GM12891 (cell line): Measurements from ENCODE around the gene PPP1R9A.

Source experiments
- PAX5 ChIP-seq: IDR thresholded peaks from 2 replicates; pipeline ENCODE4 v1.6.1; 2011; ENCODE audit warnings: low read length, moderate library complexity, mild to moderate bottlenecking; ENCODE audit not compliant: insufficient read depth, severe bottlenecking
- POLR2A ChIP-seq: IDR thresholded peaks from 2 replicates; pipeline ENCODE4 v1.6.1; 2011; ENCODE audit warnings: low read depth, low read length, control low read depth
- POLR2AphosphoS5 ChIP-seq: IDR thresholded peaks from 2 replicates; pipeline ENCODE4 v1.6.1; 2011; ENCODE audit warnings: low read depth, low read length, control low read depth
- POU2F2 ChIP-seq: IDR thresholded peaks from 2 replicates; pipeline ENCODE4 v1.6.1; 2011; ENCODE audit warnings: low read depth, mild to moderate bottlenecking, control low read depth, low read length, moderate library complexity
- SPI1 ChIP-seq: IDR thresholded peaks from 2 replicates; pipeline ENCODE4 v1.6.1; 2011; ENCODE audit warnings: low read depth, low read length, control low read depth
- TAF1 ChIP-seq: IDR thresholded peaks from 2 replicates; pipeline ENCODE4 v1.6.1; 2011; ENCODE audit warnings: low read depth, low read length, control low read depth

DNA sequence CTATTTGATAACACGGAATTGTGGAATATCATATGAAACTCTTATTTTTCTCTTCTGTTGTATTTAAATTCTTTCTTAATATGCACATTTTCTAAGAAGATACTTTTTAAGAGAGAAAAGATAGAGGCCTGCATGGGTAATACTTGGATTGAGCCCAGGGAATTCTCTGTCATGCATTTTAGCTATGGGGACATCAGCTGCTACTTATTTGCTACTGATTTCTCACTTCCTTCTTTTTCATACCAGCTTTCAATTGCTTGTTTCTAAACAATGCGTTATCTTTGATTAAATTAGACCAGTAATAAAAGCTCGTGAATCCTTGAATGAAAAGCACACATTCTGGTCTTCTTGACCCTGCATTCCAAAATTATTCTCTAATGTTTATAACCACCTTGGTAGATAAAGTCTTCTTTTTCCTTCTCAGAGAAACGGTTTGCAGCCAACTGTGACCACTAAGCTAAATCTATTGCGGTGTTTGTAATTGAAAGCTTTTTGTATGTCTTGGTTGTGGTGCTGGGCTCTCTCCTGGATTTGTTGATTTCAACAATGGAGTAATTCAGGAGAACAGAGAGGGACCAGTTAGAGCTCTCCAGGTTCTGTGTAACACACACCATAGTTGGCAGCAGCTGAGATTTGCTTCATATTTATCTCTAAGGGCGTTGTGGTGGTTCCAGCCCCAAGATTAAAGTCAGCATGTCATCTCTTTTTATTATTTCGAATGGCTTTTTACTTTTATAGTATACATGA, 139.3 kb downstream of the PPP1R9A start:
- TF ChIP-seq SPI1 (peak; percentile 84), POLR2AphosphoS5 (no peak), POLR2A (no peak), POU2F2 (no peak), TAF1 (no peak), PAX5 (no peak)
